GM12865 (cell line): Measurements from ENCODE around the gene ALDH1B1.

Experiments
- DNase-seq: peaks from one replicate; pipeline ENCODE4 v3.0.0; 2010; ENCODE audit warnings: low read depth
- H3K4me3 ChIP-seq: 2 replicates; pipeline ENCODE4 v1.5.1; 2011; ENCODE audit warnings: mild to moderate bottlenecking, low read depth, low read length, control low read depth
- TF ChIP-seq, protein P1 (sequence below): IDR thresholded peaks from 2 replicates; pipeline ENCODE4 v1.5.1; 2011; ENCODE audit warnings: low read length, control low read depth, low read depth, inconsistent platforms; ENCODE audit not compliant: insufficient read depth; ENCODE audit errors: missing control alignments

Gene ALDH1B1

DNA sequence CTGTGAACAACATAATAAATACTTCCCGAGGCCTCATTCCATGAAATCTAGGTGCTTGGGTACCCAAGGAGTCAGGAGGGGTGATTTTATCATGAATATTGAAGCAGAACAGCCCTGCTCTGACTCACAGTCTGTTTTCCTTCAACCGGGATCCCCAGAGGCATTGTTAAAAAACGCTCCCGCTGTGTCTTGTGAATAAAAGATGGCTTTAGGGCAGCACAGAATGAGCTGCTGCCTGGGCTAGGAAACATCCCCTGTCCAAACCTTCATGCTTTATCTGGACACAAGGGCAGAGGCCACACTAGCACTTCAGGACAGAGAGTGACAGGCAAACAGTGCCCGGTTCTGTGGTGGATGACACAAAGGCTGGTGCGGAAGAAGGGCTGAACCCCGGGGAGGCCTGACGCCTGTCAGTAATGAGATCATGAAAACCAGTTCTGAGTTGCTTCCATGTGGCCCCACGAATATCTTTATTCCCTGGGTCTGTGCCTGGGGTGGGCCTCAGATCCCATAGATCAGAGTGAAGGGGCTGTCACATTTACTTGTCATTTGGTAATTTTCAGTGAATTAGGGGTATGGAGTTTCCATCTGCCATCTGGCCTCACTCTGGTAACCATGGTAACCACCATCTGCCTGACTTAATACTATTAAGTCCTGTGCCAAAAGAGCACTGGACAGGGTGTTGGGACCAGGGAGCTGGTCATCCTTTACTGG lies 29.2 kb downstream of the ALDH1B1 start:
- no peak for DNase-seq
- TF ChIP-seq, protein P1, sequence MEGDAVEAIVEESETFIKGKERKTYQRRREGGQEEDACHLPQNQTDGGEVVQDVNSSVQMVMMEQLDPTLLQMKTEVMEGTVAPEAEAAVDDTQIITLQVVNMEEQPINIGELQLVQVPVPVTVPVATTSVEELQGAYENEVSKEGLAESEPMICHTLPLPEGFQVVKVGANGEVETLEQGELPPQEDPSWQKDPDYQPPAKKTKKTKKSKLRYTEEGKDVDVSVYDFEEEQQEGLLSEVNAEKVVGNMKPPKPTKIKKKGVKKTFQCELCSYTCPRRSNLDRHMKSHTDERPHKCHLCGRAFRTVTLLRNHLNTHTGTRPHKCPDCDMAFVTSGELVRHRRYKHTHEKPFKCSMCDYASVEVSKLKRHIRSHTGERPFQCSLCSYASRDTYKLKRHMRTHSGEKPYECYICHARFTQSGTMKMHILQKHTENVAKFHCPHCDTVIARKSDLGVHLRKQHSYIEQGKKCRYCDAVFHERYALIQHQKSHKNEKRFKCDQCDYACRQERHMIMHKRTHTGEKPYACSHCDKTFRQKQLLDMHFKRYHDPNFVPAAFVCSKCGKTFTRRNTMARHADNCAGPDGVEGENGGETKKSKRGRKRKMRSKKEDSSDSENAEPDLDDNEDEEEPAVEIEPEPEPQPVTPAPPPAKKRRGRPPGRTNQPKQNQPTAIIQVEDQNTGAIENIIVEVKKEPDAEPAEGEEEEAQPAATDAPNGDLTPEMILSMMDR: no peak

DNA sequence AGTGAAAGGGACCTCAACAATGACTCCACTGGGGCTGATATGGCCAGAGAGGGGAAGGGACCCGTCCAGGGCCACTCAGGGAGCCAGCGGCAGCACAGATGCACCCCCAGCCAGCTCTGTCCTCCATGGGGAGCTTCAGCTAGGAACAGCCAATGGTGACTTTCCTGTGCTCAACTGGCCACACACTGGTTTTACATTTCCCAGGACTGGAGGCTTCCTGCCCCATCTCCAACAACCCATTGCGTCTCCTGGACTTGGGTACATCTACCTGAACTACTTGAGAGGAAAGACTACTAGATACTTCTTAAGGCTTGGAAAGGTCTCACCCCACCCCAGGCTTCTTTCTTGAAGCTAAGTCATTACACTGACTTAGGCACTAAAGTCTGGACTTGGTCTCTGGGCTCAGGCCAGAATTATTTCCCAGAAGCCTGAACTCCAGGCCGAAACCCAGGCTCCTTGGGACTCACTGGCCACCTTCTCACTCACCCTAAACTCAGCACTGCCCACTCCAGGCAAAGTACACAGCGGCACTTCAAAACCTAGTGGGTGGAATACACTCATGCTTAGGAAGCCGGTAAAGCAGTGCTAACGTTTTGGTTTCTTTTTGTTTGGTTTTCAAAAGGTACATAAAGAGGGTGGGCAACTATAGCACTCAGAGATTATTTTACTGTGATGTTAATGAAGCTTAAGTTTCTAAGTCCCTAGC lies 30.2 kb downstream of the ALDH1B1 start:
- TF ChIP-seq, protein P1: no peak
- DNase-seq: no peak
- no peak overlapping the region for H3K4me3 ChIP-seq

More for the DNA sequence above, 29.2 kb downstream of the ALDH1B1 start:
- H3K4me3 ChIP-seq: no peak overlapping the region

DNA sequence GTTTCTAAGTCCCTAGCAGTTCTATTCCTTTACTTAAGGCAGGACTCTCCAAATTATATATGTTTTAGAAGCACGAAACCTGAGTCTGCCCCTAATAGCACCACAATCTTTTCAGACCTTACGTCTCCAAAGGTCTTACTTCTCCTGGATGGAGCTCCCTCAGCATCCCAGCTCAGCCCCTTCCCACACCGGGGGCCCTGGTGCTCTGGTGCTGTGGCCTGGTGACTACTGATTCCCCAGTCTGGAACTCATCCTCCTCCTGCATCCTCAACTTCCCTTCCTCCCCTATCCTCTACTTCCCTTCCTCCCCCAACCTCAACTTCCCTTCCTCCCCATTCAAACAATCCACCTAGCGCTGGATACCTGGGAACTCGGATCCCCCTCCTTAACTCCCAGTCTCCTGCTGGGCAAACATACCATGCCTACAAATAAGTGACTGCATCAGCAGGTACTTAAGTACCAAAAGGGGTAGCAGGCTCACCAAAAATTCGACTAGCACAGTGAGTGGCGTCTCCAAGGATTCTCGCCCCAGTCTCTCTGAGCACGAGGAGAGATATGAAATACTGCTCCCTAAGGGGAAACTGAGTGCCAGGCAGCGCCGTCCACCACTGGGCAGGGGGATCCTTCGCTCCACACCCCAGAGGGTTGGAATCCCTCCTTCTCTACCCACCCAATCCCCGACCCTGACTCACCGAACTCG lies 30.9 kb downstream of the ALDH1B1 start:
- no peak for DNase-seq
- TF ChIP-seq, protein P1: no peak
- no peak overlapping the region for H3K4me3 ChIP-seq

DNA sequence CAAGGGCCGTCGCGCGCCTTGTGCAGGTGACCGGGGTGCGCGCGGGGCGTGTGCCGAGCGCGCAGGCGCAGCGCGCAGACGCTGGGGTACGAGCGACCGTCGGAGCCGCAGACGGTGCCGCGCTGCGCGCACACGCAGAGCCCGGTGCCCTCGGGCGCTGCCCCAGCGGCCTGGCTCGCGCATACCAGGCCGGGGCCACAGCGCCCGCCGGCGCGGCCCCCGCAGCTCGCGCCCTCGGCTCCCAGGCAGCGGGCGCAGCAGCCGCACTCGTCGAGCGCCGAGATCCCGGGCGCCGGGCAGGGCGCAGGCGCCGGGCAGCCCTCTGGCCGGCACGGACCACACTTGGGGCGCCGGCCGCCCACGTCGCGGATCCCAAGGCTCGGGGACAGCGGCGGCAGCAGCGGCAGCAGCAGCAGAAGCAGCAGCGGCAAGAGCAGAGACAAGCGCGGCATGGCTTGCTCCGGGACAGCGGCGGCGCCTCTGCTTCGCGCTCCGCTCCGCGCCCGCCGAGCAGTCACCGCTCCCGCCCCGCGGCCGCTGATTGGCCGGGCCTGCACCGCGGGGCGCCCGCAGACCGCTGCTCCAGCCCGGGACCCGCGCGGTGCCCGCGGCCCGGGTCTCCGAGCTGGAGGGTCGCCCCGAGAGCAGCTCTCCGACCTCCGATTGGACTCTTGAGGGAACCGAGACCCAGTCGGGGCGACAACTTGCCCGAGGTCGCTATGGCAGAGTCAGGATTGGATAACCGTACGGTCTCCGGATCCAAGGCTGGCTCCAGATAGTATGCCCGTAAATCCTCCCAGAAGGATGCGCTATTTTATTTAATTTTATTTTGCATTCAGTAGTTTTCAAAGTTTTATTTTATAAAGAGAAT lies 31.7 kb downstream of the ALDH1B1 start, which contains the start of gene IGFBPL1:
Gene IGFBPL1, minus strand, starts transcription at position 482 of the 871 bp plus-strand sequence. Its CDS starts 30 bp downstream, at position 452.
- DNase-seq: peak; percentile 15
- TF ChIP-seq, protein P1: no peak
- no peak within 1 kb of the TSS for H3K4me3 ChIP-seq

DNA sequence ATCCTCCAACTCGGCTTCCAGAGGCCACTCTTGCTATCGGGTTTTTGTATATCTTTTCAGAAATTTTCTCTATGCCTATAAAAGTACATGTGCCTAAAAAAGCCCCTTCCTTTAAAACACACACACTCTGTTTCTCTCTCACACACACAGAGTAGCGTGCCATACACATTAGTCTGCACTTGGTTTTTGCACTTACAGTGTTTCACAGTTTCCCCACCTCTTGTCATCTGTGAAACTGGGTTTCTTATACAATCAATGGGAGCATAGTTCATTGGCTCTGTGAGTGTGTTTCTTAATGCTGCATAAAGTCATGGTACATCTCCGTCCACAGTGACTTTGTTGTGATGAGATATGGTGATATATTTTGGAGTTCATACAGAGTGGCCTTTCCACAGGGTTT lies 32.4 kb downstream of the ALDH1B1 start:
- no peak overlapping the region for H3K4me3 ChIP-seq
- TF ChIP-seq, protein P1: no peak
- DNase-seq: no peak

DNA sequence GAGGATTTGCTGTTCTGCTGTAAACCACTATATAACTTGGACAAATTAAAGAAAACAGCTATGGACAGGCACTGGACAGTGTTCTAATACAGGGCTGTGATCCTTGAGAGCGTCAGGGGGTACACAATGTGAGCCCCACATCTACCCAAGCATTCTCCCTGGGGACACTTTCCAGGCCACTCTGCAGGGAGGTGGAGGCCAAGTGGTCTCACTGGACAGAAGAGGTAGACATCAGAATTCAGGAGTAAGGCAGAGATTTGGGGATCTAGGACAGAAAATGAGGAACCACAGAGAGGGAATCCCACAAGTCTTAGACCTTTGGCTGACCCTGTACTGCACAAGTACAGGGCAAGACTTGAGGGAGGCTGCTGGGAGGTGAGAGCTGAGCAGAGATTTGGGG lies 35.6 kb downstream of the ALDH1B1 start:
- no peak for DNase-seq
- no peak overlapping the region for H3K4me3 ChIP-seq
- TF ChIP-seq, protein P1: no peak
